GM11168 (cell line): ENCODE results near the gene SYPL1.

ENCODE experiments used
- in situ Hi-C: fragments of 300-500 bp; cut with MboI; formaldehyde crosslinking; loops from one replicate; pipeline ENCODE4 v1.12.0; 2022; ENCODE audit warnings: low sequenced_read_pairs; ENCODE audit not compliant: unreplicated experiment

SYPL1 gene

GRCh38 chr7:106098889-106099288 lies 13.2 kb downstream of the SYPL1 start:
- in situ Hi-C loops, result no loop called here

- in situ Hi-C loops, result no loop called here
Observed at GRCh38 chr7:106095634-106096033, 16.5 kb downstream of the SYPL1 start.

GRCh38 chr7:106094780-106095179 lies 17.3 kb downstream of the SYPL1 start:
- in situ Hi-C loops, result no loop called here

GRCh38 chr7:106092204-106092603 lies 19.9 kb downstream of the SYPL1 start:
- in situ Hi-C loops, result no loop called here

- in situ Hi-C loops, result no loop called here
Observed at GRCh38 chr7:106089647-106090046, 22.5 kb downstream of the SYPL1 start.

GRCh38 chr7:106088014-106088413 lies 24.1 kb downstream of the SYPL1 start:
- in situ Hi-C loops, result no loop called here

- in situ Hi-C loops, result no loop called here
Observed at GRCh38 chr7:106086062-106086461, 26.1 kb downstream of the SYPL1 start.

- in situ Hi-C loops, result no loop called here
Observed at GRCh38 chr7:106085015-106085414, 27.1 kb downstream of the SYPL1 start.

- in situ Hi-C loops, result no loop called here
Observed at GRCh38 chr7:106083717-106084116, 28.4 kb downstream of the SYPL1 start.

GRCh38 chr7:106082087-106082854 lies 29.8 kb downstream of the SYPL1 start:
- in situ Hi-C loops, result no loop called here

GRCh38 chr7:106080300-106080987 lies 31.7 kb downstream of the SYPL1 start:
- in situ Hi-C loops, result no loop called here

GRCh38 chr7:106076537-106076936 lies 35.6 kb downstream of the SYPL1 start:
- in situ Hi-C loops, result no loop called here

- in situ Hi-C loops, result no loop called here
Observed at GRCh38 chr7:106075937-106076336, 36.2 kb downstream of the SYPL1 start.

- in situ Hi-C loops, result no loop called here
Observed at GRCh38 chr7:106074257-106074656, 37.9 kb downstream of the SYPL1 start.

- in situ Hi-C loops, result no loop called here
Observed at GRCh38 chr7:106073701-106074100, 38.4 kb downstream of the SYPL1 start.

GRCh38 chr7:106072715-106073091 lies 39.4 kb downstream of the SYPL1 start:
- in situ Hi-C loops, result no loop called here

GRCh38 chr7:106071999-106072714 lies 40.0 kb downstream of the SYPL1 start:
- in situ Hi-C loops, result no loop called here

GRCh38 chr7:106071356-106071998 lies 40.6 kb downstream of the SYPL1 start:
- in situ Hi-C loops, result no loop called here

GRCh38 chr7:106070567-106071254 lies 41.4 kb downstream of the SYPL1 start:
- in situ Hi-C loops, result no loop called here

- in situ Hi-C loops, result no loop called here
Observed at GRCh38 chr7:106070201-106070551, 41.9 kb downstream of the SYPL1 start.
